PFSK-1 (cell line): Measurements from ENCODE around the gene CEMIP2.

Experiments used
- FOXP2 ChIP-seq: optimal IDR thresholded peaks from 2 replicates; pipeline ENCODE3; 2011; ENCODE audit warnings: borderline replicate concordance, control low read depth, inconsistent platforms; ENCODE audit not compliant: insufficient read depth; ENCODE audit errors: extremely low read length, extremely low read depth
- POLR2AphosphoS5 ChIP-seq: IDR thresholded peaks from 2 replicates; pipeline ENCODE4 v1.6.1; 2012; ENCODE audit warnings: low read depth, mild to moderate bottlenecking, control low read depth, low read length, moderate library complexity
- SIN3A ChIP-seq: IDR thresholded peaks from 2 replicates; pipeline ENCODE4 v1.6.1; 2012; ENCODE audit warnings: mild to moderate bottlenecking, low read length, moderate library complexity, borderline replicate concordance; ENCODE audit not compliant: insufficient read depth
- TAF1 ChIP-seq: IDR thresholded peaks from 2 replicates; pipeline ENCODE4 v1.6.1; 2012; ENCODE audit warnings: low read length, control low read depth, borderline replicate concordance; ENCODE audit not compliant: insufficient read depth
- TF ChIP-seq, protein P1 (sequence below), 2 experiments: IDR thresholded peaks; 2 replicates each; pipeline versions ENCODE4 v1.6.1 to v1.8.0; 2011 to 2012; ENCODE audit warnings: low read depth in 2 of 2, low read length in 2 of 2, control low read depth in 1 of 2, inconsistent platforms in 1 of 2, mild to moderate bottlenecking in 1 of 2, moderate library complexity in 1 of 2; ENCODE audit not compliant: insufficient read depth in 1 of 2

Gene CEMIP2

DNA sequence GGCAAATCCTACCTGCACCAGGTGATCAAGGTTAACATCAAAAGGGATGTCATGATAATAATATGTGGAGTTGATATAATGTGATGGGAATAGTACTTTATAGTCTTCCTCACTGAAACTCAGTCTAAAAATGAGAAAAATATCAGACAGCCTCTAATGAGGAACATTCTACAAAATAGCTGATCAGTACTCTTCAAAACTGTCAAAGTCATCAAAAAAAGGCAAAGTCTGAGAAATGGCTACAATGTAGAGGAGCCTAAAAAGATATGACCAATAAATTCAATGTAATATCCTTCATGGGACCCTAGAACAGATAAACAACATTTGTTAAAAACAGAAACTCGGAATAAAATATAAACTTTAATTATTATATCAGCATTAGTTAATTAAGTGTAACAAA, 95.7 kb downstream of the CEMIP2 start:
- TF ChIP-seq POLR2AphosphoS5 (no peak), TAF1 (no peak), FOXP2 (no peak), SIN3A (no peak)

DNA sequence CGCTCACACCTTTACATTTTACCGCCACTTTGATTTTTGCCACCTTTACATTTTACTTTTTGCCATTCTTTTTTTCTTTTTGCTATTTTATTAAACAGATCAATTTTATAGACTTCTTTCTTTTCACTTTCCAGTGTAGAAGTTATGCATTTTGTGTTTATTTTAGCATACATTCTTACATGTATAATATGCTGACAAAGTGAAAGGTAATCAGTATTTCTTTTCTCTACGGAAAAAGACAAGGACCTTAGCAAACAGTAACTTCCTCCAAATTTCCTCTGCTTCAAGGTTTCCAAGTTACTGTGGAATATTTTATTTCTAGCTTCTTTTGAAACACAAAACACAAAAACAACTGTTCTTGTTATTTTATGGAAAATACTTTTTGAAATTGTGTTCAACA, 97.0 kb downstream of the CEMIP2 start:
- TF ChIP-seq FOXP2: no peak
- TF ChIP-seq SIN3A: no peak
- no peak for TF ChIP-seq TAF1
- TF ChIP-seq POLR2AphosphoS5: no peak
- TF ChIP-seq, protein P1, sequence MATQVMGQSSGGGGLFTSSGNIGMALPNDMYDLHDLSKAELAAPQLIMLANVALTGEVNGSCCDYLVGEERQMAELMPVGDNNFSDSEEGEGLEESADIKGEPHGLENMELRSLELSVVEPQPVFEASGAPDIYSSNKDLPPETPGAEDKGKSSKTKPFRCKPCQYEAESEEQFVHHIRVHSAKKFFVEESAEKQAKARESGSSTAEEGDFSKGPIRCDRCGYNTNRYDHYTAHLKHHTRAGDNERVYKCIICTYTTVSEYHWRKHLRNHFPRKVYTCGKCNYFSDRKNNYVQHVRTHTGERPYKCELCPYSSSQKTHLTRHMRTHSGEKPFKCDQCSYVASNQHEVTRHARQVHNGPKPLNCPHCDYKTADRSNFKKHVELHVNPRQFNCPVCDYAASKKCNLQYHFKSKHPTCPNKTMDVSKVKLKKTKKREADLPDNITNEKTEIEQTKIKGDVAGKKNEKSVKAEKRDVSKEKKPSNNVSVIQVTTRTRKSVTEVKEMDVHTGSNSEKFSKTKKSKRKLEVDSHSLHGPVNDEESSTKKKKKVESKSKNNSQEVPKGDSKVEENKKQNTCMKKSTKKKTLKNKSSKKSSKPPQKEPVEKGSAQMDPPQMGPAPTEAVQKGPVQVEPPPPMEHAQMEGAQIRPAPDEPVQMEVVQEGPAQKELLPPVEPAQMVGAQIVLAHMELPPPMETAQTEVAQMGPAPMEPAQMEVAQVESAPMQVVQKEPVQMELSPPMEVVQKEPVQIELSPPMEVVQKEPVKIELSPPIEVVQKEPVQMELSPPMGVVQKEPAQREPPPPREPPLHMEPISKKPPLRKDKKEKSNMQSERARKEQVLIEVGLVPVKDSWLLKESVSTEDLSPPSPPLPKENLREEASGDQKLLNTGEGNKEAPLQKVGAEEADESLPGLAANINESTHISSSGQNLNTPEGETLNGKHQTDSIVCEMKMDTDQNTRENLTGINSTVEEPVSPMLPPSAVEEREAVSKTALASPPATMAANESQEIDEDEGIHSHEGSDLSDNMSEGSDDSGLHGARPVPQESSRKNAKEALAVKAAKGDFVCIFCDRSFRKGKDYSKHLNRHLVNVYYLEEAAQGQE (IDR thresholded peaks at IDR 0.05; ENCODE audit: insufficient read depth in 1 of 2, low read depth in 2 of 2, low read length in 2 of 2): no peak

DNA sequence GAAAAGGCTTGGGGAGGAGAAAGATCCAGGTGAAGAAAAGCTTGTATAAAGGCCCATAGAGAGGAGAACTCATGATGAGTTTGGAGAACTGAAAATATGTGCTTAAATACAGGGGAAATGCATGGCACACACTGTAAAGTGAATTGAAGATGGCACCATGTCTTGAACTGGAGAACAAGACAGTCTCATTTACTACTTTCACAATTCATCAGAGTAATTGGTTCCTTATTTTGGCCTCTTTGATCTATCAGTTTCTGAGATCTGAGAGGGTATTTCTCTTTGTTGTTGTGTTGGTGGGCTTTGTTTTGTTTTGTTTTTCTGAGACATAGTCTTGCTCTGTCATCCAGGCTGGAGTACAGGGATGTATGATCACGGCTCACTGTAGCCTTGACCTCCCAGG, 98.2 kb downstream of the CEMIP2 start:
- TF ChIP-seq POLR2AphosphoS5: no peak

DNA sequence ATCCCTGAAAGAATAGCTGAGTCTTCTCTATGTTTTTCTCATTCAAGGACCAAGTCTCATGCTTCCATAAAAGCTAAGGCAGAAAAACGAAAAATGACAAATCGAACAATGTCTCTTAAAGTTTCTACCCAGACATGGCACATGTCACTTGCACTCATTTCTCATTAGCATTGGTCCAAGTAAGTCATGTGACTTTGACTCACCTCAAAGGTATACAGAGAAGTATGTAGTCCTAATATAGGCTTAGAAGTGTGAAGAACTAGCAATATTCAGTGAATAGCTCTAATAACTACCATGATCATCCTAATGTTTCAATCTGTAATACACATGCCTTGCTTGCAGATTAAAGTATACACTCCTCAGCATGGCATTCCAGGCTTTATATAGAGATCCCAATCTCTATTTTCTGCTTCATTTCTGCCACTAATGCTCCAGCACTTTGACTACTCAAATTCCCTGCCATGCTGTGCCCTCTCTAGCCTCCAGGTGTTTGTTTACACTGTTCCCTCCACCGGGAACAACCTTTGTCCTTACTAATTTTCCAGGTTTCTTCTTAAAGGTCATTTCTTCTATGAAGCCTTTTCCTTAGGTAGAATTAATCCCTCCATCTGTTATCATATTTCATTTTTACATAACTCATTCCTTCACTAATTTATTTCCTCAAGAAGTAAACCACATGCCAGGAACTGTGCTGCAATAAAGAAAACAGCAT, 98.9 kb downstream of the CEMIP2 start:
- TF ChIP-seq SIN3A (no peak), POLR2AphosphoS5 (no peak), TAF1 (no peak), FOXP2 (no peak)
- TF ChIP-seq, protein P1 (IDR thresholded peaks at IDR 0.05; ENCODE audit: insufficient read depth in 1 of 2, low read depth in 2 of 2, low read length in 2 of 2): no peak

DNA sequence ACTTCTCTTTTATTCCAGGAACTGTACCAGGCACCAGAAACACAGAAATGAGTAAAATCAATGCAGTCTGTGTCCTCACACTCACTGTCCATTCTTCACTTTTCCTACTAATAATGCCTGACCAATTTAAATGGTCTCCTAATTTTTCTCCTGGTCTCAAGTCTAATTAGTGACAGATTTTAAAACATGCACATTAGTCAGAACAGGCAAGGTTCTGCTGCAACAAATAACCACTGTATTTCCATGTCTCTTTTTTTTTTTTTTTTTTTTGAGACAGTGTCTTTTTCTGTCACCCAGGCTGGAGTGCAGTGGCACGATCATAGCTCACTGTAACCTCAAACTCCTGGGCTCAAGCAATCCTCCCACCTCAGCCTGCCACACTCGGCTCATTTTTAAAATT, 99.6 kb downstream of the CEMIP2 start:
- TF ChIP-seq FOXP2 (no peak), POLR2AphosphoS5 (no peak), SIN3A (no peak)

DNA sequence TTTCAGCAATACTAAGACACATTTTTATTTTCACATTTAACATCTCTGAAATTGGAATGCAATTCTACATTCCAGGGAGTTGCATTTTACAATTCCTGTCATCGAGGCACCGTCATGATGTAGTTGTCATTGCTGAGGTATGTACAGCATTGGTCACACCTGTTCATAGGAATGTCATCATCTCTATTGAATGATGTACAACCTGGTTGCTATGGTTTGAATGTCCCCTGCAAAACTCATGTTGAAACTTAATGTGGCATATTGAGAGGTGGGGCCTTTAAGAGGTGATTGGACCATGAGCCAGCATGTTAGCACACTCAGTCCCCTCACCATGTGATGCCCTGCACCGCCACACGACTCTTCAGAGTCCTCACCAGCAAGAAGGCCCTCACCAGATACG, 103.1 kb downstream of the CEMIP2 start:
- no peak for TF ChIP-seq TAF1
- TF ChIP-seq POLR2AphosphoS5: no peak
- no peak for TF ChIP-seq SIN3A
- TF ChIP-seq, protein P1 (IDR thresholded peaks at IDR 0.05; ENCODE audit: insufficient read depth in 1 of 2, low read depth in 2 of 2, low read length in 2 of 2): no peak
- no peak for TF ChIP-seq FOXP2

DNA sequence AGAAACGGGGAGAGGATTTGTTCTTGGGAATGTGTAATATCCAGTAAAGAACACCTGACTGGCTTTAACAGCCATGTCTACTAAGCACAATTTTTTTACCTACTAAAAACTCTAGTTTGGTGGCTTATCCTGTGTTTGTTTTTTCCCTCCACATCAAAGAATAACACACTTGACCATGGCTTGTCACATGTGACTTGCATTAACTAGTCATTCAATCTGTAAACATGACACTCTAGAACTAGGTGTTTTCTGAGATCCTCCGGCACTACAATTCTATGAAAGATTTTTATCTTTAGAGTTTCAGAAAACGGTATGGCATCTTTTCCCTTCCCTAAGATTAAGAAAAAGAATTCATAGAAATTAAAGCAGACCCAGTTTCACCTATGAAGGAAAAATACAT, 103.7 kb downstream of the CEMIP2 start:
- no peak for TF ChIP-seq SIN3A
- TF ChIP-seq, protein P1 (IDR thresholded peaks at IDR 0.05; ENCODE audit: insufficient read depth in 1 of 2, low read depth in 2 of 2, low read length in 2 of 2): no peak
- TF ChIP-seq TAF1: no peak
- no peak for TF ChIP-seq POLR2AphosphoS5
- TF ChIP-seq FOXP2: no peak
